Naive thymus-derived CD4-positive, alpha-beta T cell (primary cell): ENCODE data around the gene C2orf92. TPM values are rescaled to one million over a fixed set of nuclear protein-coding genes. Genes with fewer than 3 reads are reported as not detected.

Experiments used
- ATAC-seq: fragments of 150-1000 bp; cut with Tn5 transposase; 2 replicates; pipeline ENCODE4 v1.10.0; 2021; ENCODE audit warnings: mild to moderate bottlenecking, moderate library complexity
- CTCF ChIA-PET: fragments of 350-600 bp; sonication (Branson Sonifier 250); formaldehyde crosslinking; loops from one replicate; lab custom pipeline; 2021; ENCODE audit warnings: antibody characterized with exemption; lab: Charles Lee
- POLR2A ChIA-PET: fragments of 350-600 bp; sonication (Branson Sonifier 250); formaldehyde crosslinking; loops from one replicate; lab custom pipeline; 2021; ENCODE audit warnings: antibody characterized with exemption, inconsistent platforms; lab: Charles Lee
- DNase-seq, 9 donors: peaks; one replicate each; pipeline versions ENCODE4 v3.0.0 to v3.0.0-alpha.2; 2020 to 2022; ENCODE audit warnings: mixed read lengths in 1 of 9
- H3K27ac ChIP-seq: one replicate; pipeline ENCODE4 v1.7.0; 2013; ENCODE audit warnings: mild to moderate bottlenecking, low read depth, low read length, moderate library complexity
- H3K27me3 ChIP-seq, 2 donors: one replicate each; pipeline ENCODE4 v1.7.0; 2013; ENCODE audit warnings: low read length in 2 of 2, mild to moderate bottlenecking in 2 of 2, moderate library complexity in 2 of 2; ENCODE audit not compliant: control insufficient read depth in 2 of 2, insufficient read depth in 2 of 2
- H3K36me3 ChIP-seq, 3 experiments: 1 replicate in 2 of 3; 2 replicates in 1 of 3; pipeline ENCODE4 v1.7.0; 2013; ENCODE audit warnings: low read length in 3 of 3, mild to moderate bottlenecking in 3 of 3, moderate library complexity in 1 of 3; ENCODE audit not compliant: insufficient read depth in 3 of 3, control insufficient read depth in 2 of 3
- H3K4me1 ChIP-seq, 2 donors: one replicate each; pipeline ENCODE4 v1.7.0; 2013; ENCODE audit warnings: low read length in 2 of 2, mild to moderate bottlenecking in 2 of 2, moderate library complexity in 1 of 2; ENCODE audit not compliant: control insufficient read depth in 2 of 2, insufficient read depth in 2 of 2
- H3K4me3 ChIP-seq: 2 replicates; pipeline ENCODE4 v1.7.0; 2013; ENCODE audit warnings: mild to moderate bottlenecking, low read length
- H3K9me3 ChIP-seq, 3 experiments: 1 replicate in 2 of 3; 2 replicates in 1 of 3; pipeline ENCODE4 v1.7.0; 2013; ENCODE audit warnings: low read length in 3 of 3; ENCODE audit not compliant: control insufficient read depth in 2 of 3
- H3K27ac Mint-ChIP-seq, 9 donors: one replicate each; pipeline ENCODE4 v1.8.0; 2020 to 2022; ENCODE audit warnings: mixed read lengths in 9 of 9, mild to moderate bottlenecking in 8 of 9, moderate library complexity in 5 of 9, inconsistent platforms in 2 of 9
- H3K27me3 Mint-ChIP-seq, 5 donors: one replicate each; pipeline ENCODE4 v1.8.0; 2021 to 2022; ENCODE audit warnings: mixed read lengths in 5 of 5, mild to moderate bottlenecking in 1 of 5
- H3K36me3 Mint-ChIP-seq, 5 donors: one replicate each; pipeline ENCODE4 v1.8.0; 2020 to 2022; ENCODE audit warnings: mixed read lengths in 5 of 5, mild to moderate bottlenecking in 3 of 5, inconsistent platforms in 1 of 5
- H3K4me1 Mint-ChIP-seq, 7 donors: one replicate each; pipeline ENCODE4 v1.8.0; 2020 to 2022; ENCODE audit warnings: mixed read lengths in 7 of 7, mild to moderate bottlenecking in 3 of 7, inconsistent platforms in 1 of 7
- H3K4me3 Mint-ChIP-seq, 10 donors: one replicate each; pipeline ENCODE4 v1.8.0; 2020 to 2022; ENCODE audit warnings: mild to moderate bottlenecking in 10 of 10, mixed read lengths in 10 of 10, moderate library complexity in 6 of 10, inconsistent platforms in 2 of 10
- H3K9me3 Mint-ChIP-seq, 11 donors: one replicate each; pipeline ENCODE4 v1.8.0; 2020 to 2022; ENCODE audit warnings: mixed read lengths in 11 of 11, mild to moderate bottlenecking in 4 of 11, inconsistent platforms in 1 of 11, moderate library complexity in 1 of 11
- intact Hi-C, 2 donors: fragments of 100-400 bp; cut with micrococcal nuclease; formaldehyde crosslinking; loops; one replicate each; pipeline ENCODE4 v1.15.1; 2023
- polyA plus RNA-seq, 2 donors: library from polyadenylated mRNA; unstranded; fragments of 300-500 nt; fragmentation: Illumina TruSeq; gene quantifications; one replicate each; pipeline ENCODE4 v1.2.3, GENCODE V29; 2021
- total RNA-seq, 6 experiments: library from RNA in 5 of 6; stranded (reverse) in 5 of 6; gene quantifications; 1 replicate in 5 of 6; 2 replicates in 1 of 6; pipeline ENCODE4 v1.2.3 and lab custom pipeline; 2021 to 2026

The C2orf92 gene
- total and polyA plus RNA-seq, 7 experiments from 2014 or later, result 0.66 to 23.4 (median 15.0) TPM

DNA sequence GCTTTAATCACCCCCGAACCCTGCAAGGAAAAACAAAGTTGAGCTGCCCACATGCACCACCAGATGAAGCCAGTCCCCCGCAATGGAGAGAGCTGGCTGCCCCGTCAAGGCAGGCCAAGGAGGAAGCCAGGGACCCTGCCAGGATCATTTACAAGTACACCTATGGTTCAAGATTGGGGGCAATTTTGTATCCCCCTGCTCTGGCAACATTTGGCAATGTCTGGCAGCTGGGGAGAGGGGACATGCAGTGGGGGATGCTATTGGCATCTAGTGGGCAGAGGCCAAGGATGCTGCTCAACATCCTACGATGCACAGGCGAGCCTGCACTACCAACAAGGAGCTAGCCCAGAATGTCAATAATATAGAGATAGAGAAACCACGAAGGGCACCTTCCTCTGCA lies 7.6 kb upstream of the C2orf92 start:
- ChIA-PET POLR2A (interaction anchor here (0.7 to 8.2 kb wide), 5 partner anchors 11 to 1037 kb away, joined by 3 to 162 read pairs (median 24); partner anchors contain the start of genes ANKRD36B, COX5B and ZAP70), CTCF (interaction anchor here (0.9 to 1.6 kb wide), 4 partner anchors 8 to 72 kb away, joined by 3 to 10 read pairs (median 4); partner anchors contain the start of genes ANKRD36B and COX5B)
- Mint-ChIP-seq H3K9me3 (no peaks in the 10 kb centered on the region), H3K4me3 (peak overlapping the region; percentile 92 to 99 (median 96)), H3K27ac (peak overlapping the region; percentile 21 to 98 (median 95)), H3K27me3 (no peaks in the 10 kb centered on the region), H3K4me1 (peaks cover 20 to 47% (median 36%) of the 10 kb centered on the region in 7 donors), H3K36me3 (peaks cover 0 to 8% (median 4%) of the 10 kb centered on the region in 5 donors)
- H3K36me3 ChIP-seq, result peaks cover 0 to 39% (median 11%) of the 10 kb centered on the region in 3 experiments
- intact Hi-C loops, result loop anchor here (5.0 to 10.0 kb wide), 6 partner anchors 335 to 1675 kb away; partner anchors contain the start of genes COA5 (in 1 of the 2), EIF5B (in 1 of the 2), KANSL3 (in 1 of the 2) and LIPT1 (in 1 of the 2)
- H3K27ac ChIP-seq, result peak overlapping the region; percentile 98
- ATAC-seq (no peak), DNase-seq (no peak)
- H3K4me3 ChIP-seq, result peak overlapping the region; percentile 89
- H3K27me3 ChIP-seq, result no peaks in the 10 kb centered on the region
- peaks cover 16 to 25% of the 10 kb centered on the region in 2 donors for H3K4me1 ChIP-seq
- no peaks in the 10 kb centered on the region for H3K9me3 ChIP-seq

DNA sequence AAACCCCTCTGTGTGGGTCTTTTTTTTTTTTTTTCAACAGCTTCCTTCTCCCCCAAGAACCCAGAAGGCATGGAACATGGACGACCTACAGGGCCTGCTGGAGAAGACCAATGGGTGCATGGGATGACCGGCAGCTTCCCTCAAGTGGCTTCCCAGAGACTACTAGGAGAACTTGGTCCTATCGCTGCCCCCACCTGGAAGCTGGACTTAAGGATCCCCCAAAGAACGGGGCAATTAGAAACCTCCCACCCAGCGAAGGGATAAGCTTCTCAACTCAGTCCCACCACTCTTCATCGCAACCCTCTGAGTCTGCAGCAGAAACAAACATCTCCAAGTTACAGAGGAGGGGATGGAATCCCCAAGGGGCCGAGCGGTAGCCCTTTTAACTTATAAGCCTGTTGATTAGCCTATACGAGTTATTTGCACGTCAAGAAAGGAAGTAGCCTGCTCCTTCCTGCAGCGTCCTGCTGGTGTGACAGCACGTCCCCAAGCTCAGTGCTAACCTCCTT lies 7.1 kb upstream of the C2orf92 start:
- Histone ChIP-seq H3K36me3 (peaks cover 0 to 34% (median 6%) of the 10 kb centered on the region in 3 experiments), H3K27me3 (no peaks in the 10 kb centered on the region), H3K9me3 (no peaks in the 10 kb centered on the region), H3K27ac (peak overlapping the region; percentile 98), H3K4me1 (peaks cover 16 to 25% of the 10 kb centered on the region in 2 donors), H3K4me3 (peak overlapping the region; percentile 89)
- H3K9me3 Mint-ChIP-seq, result no peaks in the 10 kb centered on the region
- peaks cover 18 to 48% (median 36%) of the 10 kb centered on the region in 7 donors for H3K4me1 Mint-ChIP-seq
- no peaks in the 10 kb centered on the region for H3K27me3 Mint-ChIP-seq
- peak overlapping the region; percentile 92 to 99 (median 96) for H3K4me3 Mint-ChIP-seq
- CTCF ChIA-PET, result interaction anchor here (0.6 to 1.6 kb wide), 6 partner anchors 9 to 72 kb away, joined by 3 to 10 read pairs (median 4); partner anchors contain the start of genes ANKRD36B and COX5B
- ATAC-seq, result no peak
- intact Hi-C loops, result loop anchor here (5.0 to 10.0 kb wide), 6 partner anchors 335 to 1675 kb away; partner anchors contain the start of genes COA5 (in 1 of the 2), EIF5B (in 1 of the 2), KANSL3 (in 1 of the 2) and LIPT1 (in 1 of the 2)
- H3K36me3 Mint-ChIP-seq, result peaks cover 0 to 8% (median 4%) of the 10 kb centered on the region in 5 donors
- peak overlapping the region; percentile 84 to 98 (median 96) for H3K27ac Mint-ChIP-seq
- POLR2A ChIA-PET, result interaction anchor here (0.7 to 8.2 kb wide), 5 partner anchors 12 to 1037 kb away, joined by 3 to 162 read pairs (median 24); partner anchors contain the start of genes ANKRD36B, COX5B and ZAP70
- DNase-seq, result no peak

DNA sequence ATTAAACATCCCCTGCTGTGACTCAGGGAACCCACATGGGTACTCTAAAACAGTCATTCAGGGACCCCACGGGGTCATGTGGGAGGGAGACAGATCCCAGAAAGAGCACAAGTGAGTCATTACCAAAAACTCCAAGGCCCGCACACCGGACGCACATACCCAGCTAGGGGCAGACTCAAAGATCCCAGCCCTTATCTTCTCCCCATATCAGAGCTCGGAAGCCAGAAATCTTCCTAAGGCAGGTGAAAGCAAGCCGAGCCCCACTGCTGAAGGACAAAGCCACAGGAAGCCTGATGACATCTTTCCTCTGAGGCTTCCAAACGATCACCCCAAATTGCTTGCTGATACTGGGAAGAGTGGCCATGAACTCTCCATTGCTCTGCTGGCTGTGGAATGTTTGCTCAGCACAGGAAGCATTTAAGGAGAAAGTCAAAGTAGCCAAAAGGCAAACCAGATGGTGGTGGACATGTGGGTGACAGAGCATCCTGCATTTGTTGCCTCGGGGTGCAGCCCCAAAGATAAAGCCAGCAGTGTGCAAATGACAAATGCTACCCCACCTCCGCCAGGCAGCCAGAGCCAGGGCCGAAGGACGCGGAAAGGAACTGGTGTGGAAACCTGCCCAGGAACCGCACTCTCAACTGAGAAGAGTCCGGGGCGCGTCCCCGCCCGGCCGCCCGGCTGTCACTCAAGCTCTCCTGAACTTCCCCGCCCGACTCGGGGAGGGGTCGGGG lies 6.5 kb upstream of the C2orf92 start:
- ChIA-PET POLR2A (interaction anchor here (0.6 to 8.2 kb wide), 5 partner anchors 12 to 923 kb away, joined by 3 to 162 read pairs (median 24); partner anchors contain the start of genes ANKRD36B, COX5B and ZAP70), CTCF (interaction anchor here (0.5 to 2.6 kb wide), 8 partner anchors 9 to 1674 kb away, joined by 3 to 10 read pairs (median 5); partner anchors contain the start of genes ANKRD36B and COX5B)
- H3K27me3 ChIP-seq, result no peaks in the 10 kb centered on the region
- Mint-ChIP-seq H3K27ac (peak overlapping the region; percentile 84 to 98 (median 96)), H3K4me3 (peak overlapping the region; percentile 92 to 99 (median 96)), H3K27me3 (no peaks in the 10 kb centered on the region), H3K4me1 (peaks cover 15 to 48% (median 36%) of the 10 kb centered on the region in 7 donors), H3K9me3 (no peaks in the 10 kb centered on the region), H3K36me3 (peaks cover 0 to 7% (median 4%) of the 10 kb centered on the region in 5 donors)
- DNase-seq (peak; percentile 6 to 81 (median 50)), ATAC-seq (peak; percentile 28)
- intact Hi-C loops, result loop anchor here (5.0 to 10.0 kb wide), 6 partner anchors 334 to 1674 kb away; partner anchors contain the start of genes COA5 (in 1 of the 2), EIF5B (in 1 of the 2), KANSL3 (in 1 of the 2) and LIPT1 (in 1 of the 2)
- H3K4me3 ChIP-seq, result peak overlapping the region; percentile 89
- peak overlapping the region; percentile 98 for H3K27ac ChIP-seq
- peaks cover 16 to 25% of the 10 kb centered on the region in 2 donors for H3K4me1 ChIP-seq
- H3K9me3 ChIP-seq, result no peaks in the 10 kb centered on the region
- H3K36me3 ChIP-seq, result peaks cover 0 to 28% (median 6%) of the 10 kb centered on the region in 3 experiments

DNA sequence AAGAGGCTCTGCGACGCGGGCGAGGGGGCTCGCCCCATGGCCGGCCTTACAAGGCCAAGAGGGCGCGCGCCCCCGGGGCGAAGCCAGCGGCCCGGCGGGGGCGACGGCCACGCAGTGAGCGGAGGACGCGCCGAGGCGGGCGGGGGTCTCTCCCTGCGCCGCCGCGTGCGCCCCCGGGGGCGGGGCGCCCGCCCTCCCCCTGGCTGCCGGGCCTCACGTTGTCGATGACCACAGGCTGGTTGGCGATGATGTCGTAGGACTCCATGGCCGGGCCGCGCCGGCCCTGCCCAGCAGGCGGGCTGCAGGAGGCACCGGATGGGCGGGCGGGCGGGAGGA lies 5.9 kb upstream of the C2orf92 start:
- H3K4me3 Mint-ChIP-seq, result peak overlapping the region; percentile 92 to 99 (median 96)
- no peaks in the 10 kb centered on the region for H3K9me3 ChIP-seq
- ATAC-seq (no peak), DNase-seq (no peak)
- intact Hi-C loops, result loop anchor here (5.0 to 10.0 kb wide), 6 partner anchors 334 to 1674 kb away; partner anchors contain the start of genes COA5 (in 1 of the 2), EIF5B (in 1 of the 2), KANSL3 (in 1 of the 2) and LIPT1 (in 1 of the 2)
- peaks cover 16 to 25% of the 10 kb centered on the region in 2 donors for H3K4me1 ChIP-seq
- peaks cover 15 to 48% (median 36%) of the 10 kb centered on the region in 7 donors for H3K4me1 Mint-ChIP-seq
- H3K36me3 Mint-ChIP-seq, result peaks cover 0 to 6% (median 0%) of the 10 kb centered on the region in 5 donors
- H3K27me3 Mint-ChIP-seq, result no peaks in the 10 kb centered on the region
- H3K9me3 Mint-ChIP-seq, result no peaks in the 10 kb centered on the region
- H3K27ac ChIP-seq, result peak overlapping the region; percentile 98
- POLR2A ChIA-PET, result interaction anchor here (0.6 to 8.2 kb wide), 9 partner anchors 9 to 923 kb away, joined by 3 to 162 read pairs (median 3); partner anchors contain the start of genes ANKRD36B, COX5B and ZAP70
- H3K36me3 ChIP-seq, result peaks cover 0 to 22% (median 6%) of the 10 kb centered on the region in 3 experiments
- peak overlapping the region in 7 of 9 donors; percentile 96 to 98 (median 97) for H3K27ac Mint-ChIP-seq
- CTCF ChIA-PET, result interaction anchor here (0.6 to 2.6 kb wide), 5 partner anchors 34 to 73 kb away, joined by 4 to 13 read pairs (median 5); partner anchors contain the start of gene ZAP70
- H3K27me3 ChIP-seq, result no peaks in the 10 kb centered on the region
- peak overlapping the region; percentile 89 for H3K4me3 ChIP-seq

DNA sequence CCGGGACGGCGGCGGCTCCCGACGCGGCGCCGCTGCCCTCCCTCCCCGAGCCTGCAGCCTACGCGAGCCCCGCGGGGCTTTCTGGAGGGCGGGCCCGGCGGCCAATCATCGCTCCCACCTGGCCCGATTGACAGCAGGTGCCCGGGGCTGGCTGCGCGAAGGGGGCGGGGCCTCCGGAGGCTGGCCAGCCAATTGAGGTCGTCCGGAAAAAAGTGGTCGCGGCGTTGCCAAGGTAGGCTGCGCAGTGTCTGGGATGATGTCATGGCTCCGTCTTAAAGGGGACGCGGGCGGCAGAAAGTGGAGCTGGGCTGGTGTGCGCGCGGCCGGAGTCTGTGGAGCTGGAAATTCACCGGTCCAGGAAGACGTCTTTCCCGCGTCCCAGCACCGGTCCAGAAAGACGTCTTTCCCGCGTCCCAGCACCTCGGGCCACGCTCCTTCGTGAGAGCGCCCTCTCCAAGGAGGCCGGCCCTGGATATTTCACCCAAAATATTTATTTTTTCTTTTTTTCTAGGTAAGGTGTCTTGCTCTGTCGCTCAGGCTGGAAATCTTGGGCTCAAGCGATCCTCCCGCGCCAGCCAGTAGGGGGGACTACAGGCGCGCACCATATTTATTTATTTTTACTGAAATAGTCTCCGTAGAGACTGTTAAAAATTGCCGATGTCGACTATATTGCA lies 5.4 kb upstream of the C2orf92 start, which contains the start of gene ACTR1B:
ACTR1B (minus strand) TSS at position 83 of the 674 bp plus-strand sequence. CDS start 154 bp downstream, outside the sequence.
- Mint-ChIP-seq H3K4me3 (peak within 1 kb of the TSS; percentile 93 to 99 (median 96)), H3K36me3 (peaks cover 0 to 6% (median 0%) of the 10 kb centered on the region in 5 donors), H3K27ac (peak within 1 kb of the TSS; percentile 96 to 99 (median 98)), H3K27me3 (no peaks in the 10 kb centered on the region), H3K9me3 (no peaks in the 10 kb centered on the region), H3K4me1 (peaks cover 15 to 48% (median 36%) of the 10 kb centered on the region in 7 donors)
- Histone ChIP-seq H3K36me3 (peaks cover 0 to 17% (median 2%) of the 10 kb centered on the region in 3 experiments), H3K9me3 (no peaks in the 10 kb centered on the region), H3K27me3 (no peaks in the 10 kb centered on the region), H3K4me1 (peaks cover 16 to 25% of the 10 kb centered on the region in 2 donors), H3K4me3 (peak within 1 kb of the TSS; percentile 89), H3K27ac (peak within 1 kb of the TSS; percentile 98)
- ATAC-seq (peak; percentile 92), DNase-seq (peak; percentile 95 to 99 (median 98))
- ChIA-PET CTCF (interaction anchor here (0.6 to 2.6 kb wide), 7 partner anchors 14 to 73 kb away, joined by 3 to 13 read pairs (median 5); partner anchors contain the start of gene ZAP70), POLR2A (interaction anchor here (0.6 to 8.2 kb wide), 10 partner anchors 9 to 81 kb away, joined by 3 to 162 read pairs (median 4); partner anchors contain the start of genes ANKRD36B, COX5B and ZAP70)
- intact Hi-C loops, result loop anchor here (1.0 to 10.0 kb wide), 14 partner anchors 19 to 1827 kb away; partner anchors contain the start of genes EIF5B (in 2 of the 2), TXNDC9 (in 2 of the 2), COA5 (in 1 of the 2) and KANSL3 (in 1 of the 2)
